ENCODE results near the gene HELB. TPM values are rescaled to one million over a fixed set of nuclear protein-coding genes. Genes with fewer than 3 reads are reported as not detected.
A peak's percentile ranks its signal among the peaks of the same experiment; 100 is the strongest.
"Not testable (repeated sequence)": the region's sequence is repeated elsewhere in the genome, so short reads cannot be mapped to it uniquely, and the experiment has no call there.

The HELB gene
- total RNA-seq, 3 donors from 2014 or later (not counting 1 experiment from before 2014, with no cell fraction given) = 29.2 to 45.6 (median 36.6) TPM

- H3K36me3 ChIP-seq (ENCODE audit: control insufficient read depth, insufficient read depth, low read length) = peaks cover 16% of the 10 kb centered on the region
- Mint-ChIP-seq H3K4me3 (peak overlapping the region; percentile 98), H3K9me3 (no peaks in the 10 kb centered on the region), H3K27ac (peak overlapping the region; percentile 82 to 99), H3K4me1 (peaks cover 39 to 51% of the 10 kb centered on the region in 2 donors), H3K36me3 (peaks cover 5% of the 10 kb centered on the region), H3K27me3 (ENCODE audit: low read depth in 2 of 2) (no peaks in the 10 kb centered on the region)
- no peaks in the 10 kb centered on the region for H3K9me3 ChIP-seq (ENCODE audit: control insufficient read depth, insufficient read depth, low read length)
- H3K27ac ChIP-seq (ENCODE audit: low read length) = peak overlapping the region; percentile 84
- peaks cover 14% of the 10 kb centered on the region for H3K4me1 ChIP-seq (ENCODE audit: control insufficient read depth, insufficient read depth, low read length)
- intact Hi-C loops (cut with micrococcal nuclease) = loop anchor here (2.0 to 10.0 kb wide), 3 partner anchors 134 to 965 kb away; partner anchors contain the start of genes CAND1, LLPH and TMBIM4
- WGBS (ENCODE audit: insufficient coverage) = 0% methylated on average over 2 of the region's 6 CpGs
- peak overlapping the region; percentile 91 for H3K4me3 ChIP-seq (ENCODE audit: low read length)
- no peaks in the 10 kb centered on the region for H3K27me3 ChIP-seq (ENCODE audit: control insufficient read depth, insufficient read depth, low read length)
- DNase-seq = no peak
- no peak for TF ChIP-seq CTCF (IDR thresholded peaks at IDR 0.05)
- no peak for ATAC-seq
Observed at GRCh38 chr12:66302827-66303169, 505 bp downstream of the HELB start.

- intact Hi-C loops (cut with micrococcal nuclease) = loop anchor here (2.0 to 10.0 kb wide), 3 partner anchors 135 to 964 kb away; partner anchors contain the start of genes CAND1, LLPH and TMBIM4
- Histone ChIP-seq H3K4me1 (ENCODE audit: control insufficient read depth, insufficient read depth, low read length) (peaks cover 14% of the 10 kb centered on the region), H3K36me3 (ENCODE audit: control insufficient read depth, insufficient read depth, low read length) (peaks cover 21% of the 10 kb centered on the region), H3K27ac (ENCODE audit: low read length) (peak overlapping the region; percentile 74), H3K4me3 (ENCODE audit: low read length) (peak overlapping the region; percentile 91)
- not testable (repeated sequence) for H3K9me3 Mint-ChIP-seq; H3K9me3 ChIP-seq (ENCODE audit: control insufficient read depth, insufficient read depth, low read length); H3K27me3 Mint-ChIP-seq (ENCODE audit: low read depth in 2 of 2); H3K36me3 Mint-ChIP-seq; H3K27me3 ChIP-seq (ENCODE audit: control insufficient read depth, insufficient read depth, low read length)
- ATAC-seq (peak; percentile 59 to 65 (median 62)), DNase-seq (peak in 1 of 2 donors; percentile 73)
- peak overlapping the region; percentile 82 to 99 for H3K27ac Mint-ChIP-seq
- H3K4me1 Mint-ChIP-seq = peaks cover 39 to 55% of the 10 kb centered on the region in 2 donors
- WGBS (ENCODE audit: insufficient coverage) = 45% methylated on average over 14 of the region's 14 CpGs
- H3K4me3 Mint-ChIP-seq = peak overlapping the region; percentile 98
Observed at GRCh38 chr12:66303316-66303804, 1.1 kb downstream of the HELB start.

GRCh38 chr12:66304296-66304900 is 2.1 kb downstream of the HELB start:
- Mint-ChIP-seq H3K4me3 (peak overlapping the region; percentile 98), H3K36me3 (peaks cover 5% of the 10 kb centered on the region), H3K27ac (peak overlapping the region; percentile 82 to 99), H3K27me3 (ENCODE audit: low read depth in 2 of 2) (no peaks in the 10 kb centered on the region), H3K4me1 (peaks cover 39 to 55% of the 10 kb centered on the region in 2 donors), H3K9me3 (no peaks in the 10 kb centered on the region)
- Histone ChIP-seq H3K27me3 (ENCODE audit: control insufficient read depth, insufficient read depth, low read length) (no peaks in the 10 kb centered on the region), H3K27ac (ENCODE audit: low read length) (peak overlapping the region; percentile 74), H3K4me1 (ENCODE audit: control insufficient read depth, insufficient read depth, low read length) (peaks cover 14% of the 10 kb centered on the region), H3K36me3 (ENCODE audit: control insufficient read depth, insufficient read depth, low read length) (peaks cover 27% of the 10 kb centered on the region), H3K9me3 (ENCODE audit: control insufficient read depth, insufficient read depth, low read length) (no peaks in the 10 kb centered on the region), H3K4me3 (ENCODE audit: low read length) (peak overlapping the region; percentile 91)
- TF ChIP-seq CTCF (IDR thresholded peaks at IDR 0.05) = no peak
- ATAC-seq (peak in 1 of 3 donors; percentile 15), DNase-seq (peak in 1 of 2 donors; percentile 35)
- 30% methylated on average over 5 of the region's 6 CpGs for WGBS (ENCODE audit: insufficient coverage)
- intact Hi-C loops (cut with micrococcal nuclease) = loop anchor here (5.0 to 10.0 kb wide), 2 partner anchors 170 to 963 kb away; partner anchors contain the start of genes CAND1 and LLPH

GRCh38 chr12:66309606-66310005 is 7.3 kb downstream of the HELB start:
- Histone ChIP-seq H3K9me3 (ENCODE audit: control insufficient read depth, insufficient read depth, low read length) (no peaks in the 10 kb centered on the region), H3K27ac (ENCODE audit: low read length) (no peak overlapping the region), H3K27me3 (ENCODE audit: control insufficient read depth, insufficient read depth, low read length) (no peaks in the 10 kb centered on the region), H3K36me3 (ENCODE audit: control insufficient read depth, insufficient read depth, low read length) (peaks cover 52% of the 10 kb centered on the region), H3K4me3 (ENCODE audit: low read length) (no peak overlapping the region), H3K4me1 (ENCODE audit: control insufficient read depth, insufficient read depth, low read length) (peaks cover 8% of the 10 kb centered on the region)
- intact Hi-C loops (cut with micrococcal nuclease) = loop anchor here (10.0 kb wide), 1 partner anchor 175 kb away; the partner anchor contains the start of gene LLPH
- Mint-ChIP-seq H3K36me3 (peaks cover 18% of the 10 kb centered on the region), H3K9me3 (no peaks in the 10 kb centered on the region), H3K4me1 (peaks cover 60 to 70% of the 10 kb centered on the region in 2 donors), H3K4me3 (peak overlapping the region; percentile 10), H3K27me3 (ENCODE audit: low read depth in 2 of 2) (no peaks in the 10 kb centered on the region), H3K27ac (peak overlapping the region in 1 of 2 donors; percentile 70)
- ATAC-seq (no peak), DNase-seq (no peak)
- no peak for TF ChIP-seq CTCF (IDR thresholded peaks at IDR 0.05)
- 100% methylated on average over 1 of the region's 1 CpG for whole genome bisulfite sequencing (ENCODE audit: insufficient coverage)
